NT2/D1 (cell line): ENCODE results near the gene FAM162A.

Experiments used
- SUZ12 ChIP-seq: IDR thresholded peaks from 2 replicates; pipeline ENCODE4 v1.6.1; 2011; ENCODE audit not compliant: insufficient read length, insufficient read depth; ENCODE audit errors: extremely low read depth
- YY1 ChIP-seq: IDR thresholded peaks from 2 replicates; pipeline ENCODE4 v1.6.1; 2011; ENCODE audit not compliant: insufficient read length, insufficient read depth
- ZNF274 ChIP-seq: IDR thresholded peaks from 2 replicates; pipeline ENCODE4 v1.6.1; 2011; ENCODE audit warnings: mild to moderate bottlenecking, low read depth, low read length

GRCh38 chr3:122415762-122416654, 32.0 kb downstream of the FAM162A start, which contains the start of gene WDR5B:
- no peak for TF ChIP-seq ZNF274
- TF ChIP-seq YY1: no peak
- no peak for TF ChIP-seq SUZ12
